Tibial artery (tissue), 4 donors: ENCODE data around the gene TXK.

ENCODE experiments used
- DNase-seq, 2 donors: peaks; one replicate each; pipeline ENCODE4 v3.0.0-alpha.2; 2019
- H3K27ac ChIP-seq, 2 donors: fragments of 200-600 bp; sonication (generic) in 1 of 2; 1 replicate in 1 of 2; 2 replicates in 1 of 2; pipeline ENCODE4 v1.5.1; 2018 to 2019; ENCODE audit warnings: mild to moderate bottlenecking in 1 of 2
- H3K27me3 ChIP-seq, 2 donors: fragments of 200-600 bp; sonication (generic) in 1 of 2; one replicate each; pipeline versions ENCODE4 v1.5.1 to v1.6.0; 2016 to 2019
- H3K36me3 ChIP-seq, 3 donors: fragments of 200-600 bp; sonication (generic) in 2 of 3; one replicate each; pipeline ENCODE4 v1.5.1; 2016 to 2019; ENCODE audit warnings: mild to moderate bottlenecking in 2 of 3
- H3K4me1 ChIP-seq, 4 donors: fragments of 200-600 bp; sonication (generic) in 2 of 4; 1 replicate in 3 of 4; 2 replicates in 1 of 4; pipeline ENCODE4 v1.5.1; 2016 to 2019
- H3K4me3 ChIP-seq, 2 donors: fragments of 200-600 bp; sonication (generic) in 1 of 2; 1 replicate in 1 of 2; 2 replicates in 1 of 2; pipeline ENCODE4 v1.5.1; 2018 to 2019; ENCODE audit warnings: mild to moderate bottlenecking in 2 of 2
- H3K9me3 ChIP-seq, 3 donors: fragments of 200-600 bp; sonication (generic) in 1 of 3; one replicate each; pipeline ENCODE4 v1.5.1; 2016 to 2019
- intact Hi-C: fragments of 100-400 bp; cut with DNase I; formaldehyde crosslinking; loops from one replicate; pipeline ENCODE4 v1.15.0; 2023; ENCODE audit warnings: low total_unique reads
- TF ChIP-seq, protein P1 (sequence below), 2 experiments: fragments of 200-600 bp in 1 of 2; fragments of 450-650 bp in 1 of 2; IDR thresholded peaks; one replicate each; pipeline ENCODE4 v1.5.1; 2017 to 2019; ENCODE audit warnings: antibody characterized with exemption in 2 of 2, mild to moderate bottlenecking in 1 of 2, moderate library complexity in 1 of 2

TXK gene

GRCh38 chr4:48067536-48067935, 66.5 kb downstream of the TXK start:
- intact Hi-C loops = no loop called here
- H3K4me1 ChIP-seq = no peaks in the 10 kb centered on the region
- H3K9me3 ChIP-seq = no peaks in the 10 kb centered on the region
- H3K4me3 ChIP-seq = no peak overlapping the region
- H3K36me3 ChIP-seq = no peaks in the 10 kb centered on the region
- no peaks in the 10 kb centered on the region for H3K27me3 ChIP-seq
- H3K27ac ChIP-seq = no peak overlapping the region
- no peak for DNase-seq
- TF ChIP-seq, protein P1, sequence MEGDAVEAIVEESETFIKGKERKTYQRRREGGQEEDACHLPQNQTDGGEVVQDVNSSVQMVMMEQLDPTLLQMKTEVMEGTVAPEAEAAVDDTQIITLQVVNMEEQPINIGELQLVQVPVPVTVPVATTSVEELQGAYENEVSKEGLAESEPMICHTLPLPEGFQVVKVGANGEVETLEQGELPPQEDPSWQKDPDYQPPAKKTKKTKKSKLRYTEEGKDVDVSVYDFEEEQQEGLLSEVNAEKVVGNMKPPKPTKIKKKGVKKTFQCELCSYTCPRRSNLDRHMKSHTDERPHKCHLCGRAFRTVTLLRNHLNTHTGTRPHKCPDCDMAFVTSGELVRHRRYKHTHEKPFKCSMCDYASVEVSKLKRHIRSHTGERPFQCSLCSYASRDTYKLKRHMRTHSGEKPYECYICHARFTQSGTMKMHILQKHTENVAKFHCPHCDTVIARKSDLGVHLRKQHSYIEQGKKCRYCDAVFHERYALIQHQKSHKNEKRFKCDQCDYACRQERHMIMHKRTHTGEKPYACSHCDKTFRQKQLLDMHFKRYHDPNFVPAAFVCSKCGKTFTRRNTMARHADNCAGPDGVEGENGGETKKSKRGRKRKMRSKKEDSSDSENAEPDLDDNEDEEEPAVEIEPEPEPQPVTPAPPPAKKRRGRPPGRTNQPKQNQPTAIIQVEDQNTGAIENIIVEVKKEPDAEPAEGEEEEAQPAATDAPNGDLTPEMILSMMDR (IDR thresholded peaks at IDR 0.05) = no peak

DNA sequence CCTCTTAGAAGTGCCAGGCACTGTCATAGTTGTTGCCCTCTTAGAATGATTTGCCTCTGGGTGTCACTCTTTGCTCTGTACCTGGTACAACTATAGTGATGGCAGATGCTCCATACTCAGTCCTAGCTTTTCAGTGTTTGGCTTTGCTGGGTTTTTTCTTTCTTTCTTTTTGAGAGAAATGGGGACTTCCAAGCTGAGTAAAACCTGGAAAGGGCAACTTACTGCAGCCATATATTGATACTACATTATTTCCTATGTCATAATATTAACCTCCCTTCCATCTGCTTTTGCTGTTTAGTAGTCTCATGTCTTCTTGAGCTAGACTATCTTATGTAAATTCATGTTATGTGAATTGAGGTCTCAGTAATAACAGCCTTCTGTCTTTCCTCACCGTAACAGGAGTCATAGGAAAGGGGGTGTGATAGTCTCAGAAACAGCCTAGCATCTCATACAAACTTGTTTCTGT, 68.4 kb downstream of the TXK start:
- Histone ChIP-seq H3K27me3 (no peaks in the 10 kb centered on the region), H3K4me1 (no peaks in the 10 kb centered on the region), H3K9me3 (no peaks in the 10 kb centered on the region), H3K36me3 (no peaks in the 10 kb centered on the region), H3K4me3 (no peak overlapping the region), H3K27ac (no peak overlapping the region)
- DNase-seq = no peak
- intact Hi-C loops = no loop called here
- TF ChIP-seq, protein P1 (IDR thresholded peaks at IDR 0.05) = no peak

- Histone ChIP-seq H3K4me3 (no peak overlapping the region), H3K27ac (no peak overlapping the region)
- TF ChIP-seq, protein P1 (IDR thresholded peaks at IDR 0.05) = no peak
Measured at GRCh38 chr4:48064349-48064748, 69.7 kb downstream of the TXK start.

DNA sequence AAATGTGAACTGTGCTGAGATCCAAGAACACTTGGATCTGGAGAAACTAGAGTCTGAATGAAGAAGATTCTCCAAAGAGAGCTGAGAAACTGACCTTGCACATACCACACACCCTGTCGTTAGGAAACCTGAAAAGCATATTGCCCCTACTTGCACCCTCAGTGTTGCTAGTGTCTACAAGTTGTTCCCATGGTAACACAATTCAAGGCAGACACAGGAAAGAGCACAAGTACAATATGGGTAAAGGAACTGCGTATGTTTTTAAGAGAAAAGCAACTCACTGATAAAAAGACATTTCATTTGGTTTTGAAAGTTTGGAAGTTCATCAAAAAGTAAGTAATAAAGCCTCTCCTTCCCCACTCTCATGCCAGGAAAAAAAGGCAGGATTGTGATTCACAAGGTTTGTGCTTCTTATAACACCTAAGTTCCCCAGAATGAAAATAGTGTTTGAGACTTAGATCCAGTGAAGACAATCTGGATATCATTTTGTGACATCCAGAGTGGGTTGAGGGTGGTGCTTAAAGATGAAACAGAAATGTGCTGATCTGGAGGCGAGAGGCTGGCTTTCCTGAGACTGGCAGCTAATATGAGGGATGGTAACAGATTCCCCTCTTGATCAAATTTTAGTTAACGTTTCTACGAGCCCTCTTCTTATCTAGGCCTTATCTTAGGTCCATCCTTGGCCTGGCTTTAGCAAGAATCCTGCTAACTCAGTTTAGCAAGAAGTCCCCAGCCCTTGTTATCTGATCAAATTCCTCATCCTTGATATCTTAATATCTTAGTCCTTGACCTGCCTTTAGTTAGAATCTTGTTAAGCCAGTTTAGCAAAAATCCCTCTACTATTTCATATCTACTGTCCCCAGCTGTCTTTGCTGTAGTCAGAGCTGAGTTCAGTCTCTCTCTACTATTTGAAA, 75.2 kb downstream of the TXK start:
- Histone ChIP-seq H3K27me3 (no peaks in the 10 kb centered on the region), H3K4me3 (no peak overlapping the region), H3K4me1 (no peaks in the 10 kb centered on the region), H3K9me3 (no peaks in the 10 kb centered on the region), H3K27ac (no peak overlapping the region), H3K36me3 (no peaks in the 10 kb centered on the region)
- TF ChIP-seq, protein P1 (IDR thresholded peaks at IDR 0.05) = no peak
- intact Hi-C loops = no loop called here
- DNase-seq = no peak

More at GRCh38 chr4:48064349-48064748, 69.7 kb downstream of the TXK start:
- Histone ChIP-seq H3K9me3 (no peaks in the 10 kb centered on the region), H3K4me1 (no peaks in the 10 kb centered on the region), H3K27me3 (no peaks in the 10 kb centered on the region), H3K36me3 (no peaks in the 10 kb centered on the region)
- intact Hi-C loops = no loop called here
- no peak for DNase-seq

GRCh38 chr4:48051078-48051477, 83.0 kb downstream of the TXK start:
- Histone ChIP-seq H3K4me3 (no peak overlapping the region), H3K9me3 (no peaks in the 10 kb centered on the region), H3K27ac (no peak overlapping the region), H3K4me1 (no peaks in the 10 kb centered on the region), H3K27me3 (no peaks in the 10 kb centered on the region), H3K36me3 (no peaks in the 10 kb centered on the region)
- intact Hi-C loops = no loop called here
- DNase-seq = no peak
- TF ChIP-seq, protein P1 (IDR thresholded peaks at IDR 0.05) = no peak
